Caco-2 (cell line): Measurements from ENCODE around the gene PCSK9. TPM values are rescaled to one million over a fixed set of nuclear protein-coding genes. Genes with fewer than 3 reads are reported as not detected.
"Not testable (repeated sequence)": the region's sequence is repeated elsewhere in the genome, so short reads cannot be mapped to it uniquely, and the experiment has no call there.

Experiments used
- BruUV-seq: library from RNA; stranded (reverse); fragments of 400-500 nt; replicated peaks from 2 replicates; lab custom pipeline; 2021; lab: Mats Ljungman, UMichigan
- CTCF ChIA-PET: fragments of 300-600 bp; sonication (Branson Sonifier 250); formaldehyde crosslinking; loops from one replicate; lab custom pipeline; 2022; ENCODE audit warnings: antibody characterized with exemption; lab: Charles Lee
- POLR2A ChIA-PET: fragments of 300-600 bp; sonication (Branson Sonifier 250); formaldehyde crosslinking; loops from one replicate; lab custom pipeline; 2022; ENCODE audit warnings: antibody characterized with exemption; lab: Charles Lee
- DNase-seq, 2 experiments: peaks; one replicate each; pipeline versions ENCODE4 v3.0.0 to v3.0.0-alpha.2; 2020 to 2022
- H3K27me3 ChIP-seq: replicated peaks from 2 replicates; pipeline ENCODE4 v1.6.0; 2011; ENCODE audit warnings: low read length; ENCODE audit not compliant: control insufficient read depth, insufficient read depth
- H3K36me3 ChIP-seq: 2 replicates; pipeline ENCODE4 v1.5.1; 2011; ENCODE audit warnings: low read length; ENCODE audit not compliant: control insufficient read depth, insufficient read depth
- H3K4me1 ChIP-seq: fragments of 250-450 bp; sonication (Bioruptor Pico); 2 replicates; pipeline ENCODE4 v1.5.1; 2020; ENCODE audit warnings: mild to moderate bottlenecking
- H3K4me3 ChIP-seq: 2 replicates; pipeline ENCODE4 v1.5.1; 2011; ENCODE audit warnings: low read depth, mild to moderate bottlenecking, control low read depth, low read length
- H3K9me3 ChIP-seq: fragments of 250-450 bp; sonication (Bioruptor Pico); 2 replicates; pipeline ENCODE4 v1.5.1; 2020; ENCODE audit warnings: mild to moderate bottlenecking, moderate library complexity
- H3K27ac Mint-ChIP-seq: one replicate; pipeline ENCODE4 v1.8.0; 2022; ENCODE audit warnings: mixed read lengths; ENCODE audit not compliant: unreplicated experiment
- H3K27me3 Mint-ChIP-seq: one replicate; pipeline ENCODE4 v1.8.0; 2022; ENCODE audit warnings: mixed read lengths; ENCODE audit not compliant: insufficient read depth, unreplicated experiment
- H3K36me3 Mint-ChIP-seq: one replicate; pipeline ENCODE4 v1.8.0; 2022; ENCODE audit warnings: mild to moderate bottlenecking, mixed read lengths; ENCODE audit not compliant: insufficient read depth, unreplicated experiment
- H3K4me1 Mint-ChIP-seq: one replicate; pipeline ENCODE4 v1.8.0; 2022; ENCODE audit warnings: low read depth, mixed read lengths; ENCODE audit not compliant: unreplicated experiment
- H3K4me3 Mint-ChIP-seq: one replicate; pipeline ENCODE4 v1.8.0; 2022; ENCODE audit warnings: mild to moderate bottlenecking, moderate library complexity, mixed read lengths; ENCODE audit not compliant: unreplicated experiment
- H3K9me3 Mint-ChIP-seq: one replicate; pipeline ENCODE4 v1.8.0; 2022; ENCODE audit warnings: mixed read lengths; ENCODE audit not compliant: unreplicated experiment
- intact Hi-C: fragments of 100-400 bp; cut with micrococcal nuclease; formaldehyde crosslinking; loops from one replicate; pipeline ENCODE4 v1.10.0; 2022; ENCODE audit not compliant: unreplicated experiment
- total RNA-seq: library from RNA; stranded (reverse); gene quantifications from 2 replicates; pipeline ENCODE4 v1.2.3, GENCODE V29; 2022
- TF ChIP-seq, protein P1 (sequence below), 2 experiments: fragments of 200-600 bp in 1 of 2; IDR thresholded peaks; 1 replicate in 1 of 2; 2 replicates in 1 of 2; pipeline versions ENCODE4 v1.5.1 to v1.8.0; 2011 to 2022; ENCODE audit warnings: antibody characterized with exemption in 1 of 2, control low read depth in 1 of 2, inconsistent platforms in 1 of 2, low read depth in 1 of 2, low read length in 1 of 2, mild to moderate bottlenecking in 1 of 2, moderate library complexity in 1 of 2; ENCODE audit not compliant: insufficient read depth in 1 of 2, severe bottlenecking in 1 of 2, unreplicated experiment in 1 of 2

The PCSK9 gene
- total RNA-seq, 1 experiment from 2014 or later = 29.4 TPM

DNA sequence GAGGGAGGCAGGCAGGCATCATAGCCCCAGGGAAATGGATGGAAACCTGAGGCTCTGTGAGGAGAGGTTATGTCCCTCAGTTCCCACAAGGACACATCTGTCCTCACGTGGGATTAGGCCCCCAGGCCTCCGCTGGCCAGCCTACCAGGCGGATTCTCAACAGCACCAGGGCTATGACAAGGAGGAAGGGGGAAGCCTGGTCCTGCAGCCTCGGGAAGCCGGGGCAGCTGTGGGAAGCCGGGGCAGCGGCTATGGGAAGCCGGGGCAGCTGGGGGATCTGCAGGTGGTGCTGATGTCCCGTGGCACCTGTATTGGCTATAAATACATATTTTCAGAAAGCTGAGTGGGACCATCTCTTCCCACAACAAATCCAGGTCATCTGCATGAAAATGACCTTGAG lies 21.0 kb upstream of the PCSK9 start:
- H3K4me3 Mint-ChIP-seq = no peak overlapping the region
- CTCF ChIA-PET = no interaction called here

DNA sequence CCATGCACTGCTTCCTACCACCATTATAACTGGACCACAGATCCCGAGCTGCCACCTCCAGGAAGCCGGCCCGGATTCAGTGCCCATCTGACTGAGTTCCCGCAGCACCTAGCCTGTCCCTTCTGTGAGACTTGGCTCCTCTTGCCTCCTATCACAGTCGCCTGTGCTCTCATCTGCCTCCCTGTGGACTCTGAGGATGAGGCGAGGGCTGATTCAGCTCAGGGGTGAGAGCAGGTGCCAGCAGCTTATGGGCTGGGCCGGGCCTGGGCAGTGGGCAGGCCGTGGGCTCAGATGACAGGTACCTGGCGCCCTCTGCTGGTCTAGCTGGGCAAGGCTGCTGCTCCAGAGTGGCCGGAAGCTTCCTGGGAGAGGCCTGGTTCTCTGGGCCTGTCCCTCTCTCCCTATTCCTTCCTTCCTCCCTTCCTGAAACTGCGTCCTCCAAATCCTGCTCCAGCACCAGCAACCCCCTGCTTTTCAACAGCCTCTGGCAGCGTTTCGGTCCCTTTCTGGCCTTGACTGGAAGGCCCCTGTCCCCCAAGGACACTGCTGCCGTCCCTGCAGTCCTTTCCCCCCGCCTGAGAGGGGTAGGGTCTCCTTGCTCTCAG lies 17.3 kb upstream of the PCSK9 start:
- Histone ChIP-seq H3K9me3 (no peaks in the 10 kb centered on the region), H3K27me3 (no peaks in the 10 kb centered on the region), H3K36me3 (no peaks in the 10 kb centered on the region), H3K4me3 (no peak overlapping the region), H3K4me1 (peaks cover 7% of the 10 kb centered on the region)
- TF ChIP-seq, protein P1, sequence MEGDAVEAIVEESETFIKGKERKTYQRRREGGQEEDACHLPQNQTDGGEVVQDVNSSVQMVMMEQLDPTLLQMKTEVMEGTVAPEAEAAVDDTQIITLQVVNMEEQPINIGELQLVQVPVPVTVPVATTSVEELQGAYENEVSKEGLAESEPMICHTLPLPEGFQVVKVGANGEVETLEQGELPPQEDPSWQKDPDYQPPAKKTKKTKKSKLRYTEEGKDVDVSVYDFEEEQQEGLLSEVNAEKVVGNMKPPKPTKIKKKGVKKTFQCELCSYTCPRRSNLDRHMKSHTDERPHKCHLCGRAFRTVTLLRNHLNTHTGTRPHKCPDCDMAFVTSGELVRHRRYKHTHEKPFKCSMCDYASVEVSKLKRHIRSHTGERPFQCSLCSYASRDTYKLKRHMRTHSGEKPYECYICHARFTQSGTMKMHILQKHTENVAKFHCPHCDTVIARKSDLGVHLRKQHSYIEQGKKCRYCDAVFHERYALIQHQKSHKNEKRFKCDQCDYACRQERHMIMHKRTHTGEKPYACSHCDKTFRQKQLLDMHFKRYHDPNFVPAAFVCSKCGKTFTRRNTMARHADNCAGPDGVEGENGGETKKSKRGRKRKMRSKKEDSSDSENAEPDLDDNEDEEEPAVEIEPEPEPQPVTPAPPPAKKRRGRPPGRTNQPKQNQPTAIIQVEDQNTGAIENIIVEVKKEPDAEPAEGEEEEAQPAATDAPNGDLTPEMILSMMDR (IDR thresholded peaks at IDR 0.05; ENCODE audit: insufficient read depth in 1 of 2, low read depth in 1 of 2, low read length in 1 of 2, severe bottlenecking in 1 of 2, unreplicated experiment in 1 of 2) = peak; percentile 76 to 80
- H3K4me1 Mint-ChIP-seq = peaks cover 29% of the 10 kb centered on the region
- intact Hi-C loops = loop anchor here (1.0 kb wide), 2 partner anchors 26 to 72 kb away; no protein-coding TSS in a partner anchor
- CTCF ChIA-PET = interaction anchor here (0.6 to 1.9 kb wide), 24 partner anchors 10 to 221 kb away, joined by 3 to 37 read pairs (median 4); partner anchors contain the start of genes DHCR24 and TTC22
- no peaks in the 10 kb centered on the region for H3K9me3 Mint-ChIP-seq
- peak overlapping the region; percentile 34 for H3K27ac Mint-ChIP-seq
- DNase-seq = peak; percentile 84 to 88
- POLR2A ChIA-PET = interaction anchor here (1.0 to 1.1 kb wide), 3 partner anchors 17 to 82 kb away, joined by 3 to 4 read pairs (median 3); no protein-coding TSS in a partner anchor
- no peaks in the 10 kb centered on the region for H3K27me3 Mint-ChIP-seq
- BruUV-seq = no TSS peak
- H3K36me3 Mint-ChIP-seq = no peaks in the 10 kb centered on the region
- H3K4me3 Mint-ChIP-seq = no peak overlapping the region

More for the DNA sequence above, 21.0 kb upstream of the PCSK9 start:
- H3K27me3 ChIP-seq = no peaks in the 10 kb centered on the region
- H3K4me1 Mint-ChIP-seq = peaks cover 7% of the 10 kb centered on the region
- H3K27me3 Mint-ChIP-seq = no peaks in the 10 kb centered on the region
- H3K9me3 Mint-ChIP-seq = no peaks in the 10 kb centered on the region
- no peaks in the 10 kb centered on the region for H3K36me3 ChIP-seq
- no peak overlapping the region for H3K27ac Mint-ChIP-seq
- intact Hi-C loops = no loop called here
- H3K4me3 ChIP-seq = no peak overlapping the region
- TF ChIP-seq, protein P1 (IDR thresholded peaks at IDR 0.05; ENCODE audit: insufficient read depth in 1 of 2, low read depth in 1 of 2, low read length in 1 of 2, severe bottlenecking in 1 of 2, unreplicated experiment in 1 of 2) = no peak
- H3K4me1 ChIP-seq = peaks cover 4% of the 10 kb centered on the region; the same call in 1 of the 2 replicates
- DNase-seq = no peak
- BruUV-seq = no TSS peak
- no peaks in the 10 kb centered on the region for H3K36me3 Mint-ChIP-seq
- H3K9me3 ChIP-seq = no peaks in the 10 kb centered on the region
- POLR2A ChIA-PET = no interaction called here

DNA sequence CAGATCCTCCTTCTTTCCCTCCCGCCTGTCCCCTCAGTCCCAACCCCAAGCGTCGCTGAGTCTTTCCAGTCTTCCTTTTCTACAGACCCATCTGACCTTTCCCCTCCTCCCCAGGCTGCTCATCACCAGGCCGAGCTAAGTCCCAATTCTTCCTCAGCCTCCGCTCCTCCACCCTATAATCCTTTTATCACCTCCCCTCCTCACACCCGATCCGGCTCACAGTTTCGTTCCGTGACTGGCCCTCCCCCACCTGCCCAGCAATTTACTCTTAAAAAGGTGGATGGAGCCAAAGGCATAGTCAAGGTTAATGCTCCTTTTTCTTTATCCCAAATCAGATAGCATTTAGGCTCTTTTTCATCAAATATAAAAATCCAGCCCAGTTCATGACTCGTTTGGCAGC lies 15.2 kb upstream of the PCSK9 start:
- DNase-seq, H3K36me3 Mint-ChIP-seq, H3K36me3 ChIP-seq, BruUV-seq, POLR2A ChIA-PET, H3K9me3 ChIP-seq, H3K27me3 Mint-ChIP-seq, intact Hi-C loops, CTCF ChIA-PET, H3K4me3 Mint-ChIP-seq, H3K27ac Mint-ChIP-seq, H3K4me3 ChIP-seq, H3K9me3 Mint-ChIP-seq, H3K27me3 ChIP-seq, H3K4me1 ChIP-seq: not testable (repeated sequence)
- H3K4me1 Mint-ChIP-seq = peaks cover 34% of the 10 kb centered on the region

DNA sequence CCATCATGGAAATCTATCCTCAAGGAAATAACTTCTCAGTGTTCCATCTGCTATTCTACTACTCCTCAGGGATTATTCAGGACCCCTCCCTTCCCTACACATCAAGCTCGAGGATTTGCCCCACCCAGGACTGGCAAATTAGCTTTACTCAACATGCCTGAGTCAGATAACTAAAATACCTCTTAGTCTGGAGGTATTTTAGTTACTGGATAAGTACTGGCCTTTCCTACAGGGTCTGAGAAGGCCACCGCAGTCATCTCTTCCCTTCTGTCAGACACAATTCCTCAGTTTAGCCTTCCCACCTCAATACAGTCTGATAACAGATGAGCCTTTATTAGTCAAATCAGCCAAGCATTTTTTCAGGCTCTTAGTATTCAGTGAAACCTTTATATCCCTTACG lies 12.7 kb upstream of the PCSK9 start:
- H3K27me3 ChIP-seq, H3K4me3 ChIP-seq, DNase-seq, H3K9me3 Mint-ChIP-seq, H3K27me3 Mint-ChIP-seq, H3K36me3 ChIP-seq, BruUV-seq, intact Hi-C loops, H3K36me3 Mint-ChIP-seq, H3K4me3 Mint-ChIP-seq, H3K9me3 ChIP-seq, CTCF ChIA-PET, POLR2A ChIA-PET, H3K4me1 ChIP-seq: not testable (repeated sequence)
- Mint-ChIP-seq H3K27ac (peak overlapping the region; percentile 83), H3K4me1 (peaks cover 34% of the 10 kb centered on the region)

DNA sequence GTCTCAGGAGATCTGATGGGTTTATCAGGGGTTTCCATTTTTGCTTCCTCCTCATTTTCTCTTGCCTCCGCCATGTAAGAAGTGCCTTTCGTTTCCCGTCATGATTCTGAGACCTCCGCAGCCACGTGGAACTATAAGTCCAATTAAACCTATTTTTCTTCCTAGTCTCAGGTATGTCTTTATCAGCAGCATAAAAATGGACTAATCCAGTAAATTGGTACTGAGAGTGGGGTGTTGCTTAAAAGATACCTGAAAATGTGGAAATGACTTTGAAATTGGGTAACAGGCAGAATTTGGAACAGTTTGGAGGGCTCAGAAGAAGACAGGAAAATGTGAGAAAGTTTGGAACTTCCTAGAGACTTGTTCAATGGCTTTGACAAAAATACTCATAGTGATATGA lies 8.2 kb upstream of the PCSK9 start:
- POLR2A ChIA-PET, CTCF ChIA-PET, H3K36me3 Mint-ChIP-seq, DNase-seq, H3K27ac Mint-ChIP-seq, H3K9me3 ChIP-seq, H3K27me3 Mint-ChIP-seq, H3K4me1 ChIP-seq, H3K9me3 Mint-ChIP-seq, intact Hi-C loops, H3K4me3 ChIP-seq, H3K4me3 Mint-ChIP-seq, H3K27me3 ChIP-seq, H3K36me3 ChIP-seq, BruUV-seq: not testable (repeated sequence)
- peaks cover 28% of the 10 kb centered on the region for H3K4me1 Mint-ChIP-seq
